Neural cell (in vitro differentiated cells): ENCODE results near the gene EN1. TPM values are rescaled to one million over a fixed set of nuclear protein-coding genes. Genes with fewer than 3 reads are reported as not detected.

Experiments
- H2AFZ ChIP-seq: fragments of 200-600, 300-800 bp; sonication (generic), shearing (Covaris generic); 2 replicates; pipeline ENCODE4 v1.6.0; 2014; ENCODE audit warnings: low read depth, mild to moderate bottlenecking, antibody characterized with exemption, low read length, moderate library complexity
- H3F3A ChIP-seq: fragments of 200-600 bp; shearing (Covaris generic); 2 replicates; pipeline ENCODE4 v1.6.1; 2016; ENCODE audit warnings: mild to moderate bottlenecking, moderate library complexity, mixed read lengths, antibody characterized with exemption, low read length; ENCODE audit not compliant: insufficient read depth, poor library complexity, severe bottlenecking
- H3K27ac ChIP-seq: fragments of 200-600, 300-800 bp; sonication (generic), shearing (Covaris generic); 2 replicates; pipeline ENCODE4 v1.5.1; 2014; ENCODE audit warnings: mild to moderate bottlenecking, low read length, moderate library complexity
- H3K27me3 ChIP-seq: fragments of 300-800, 200-600 bp; sonication (generic), shearing (Covaris generic); 2 replicates; pipeline ENCODE4 v1.6.0; 2014; ENCODE audit warnings: mild to moderate bottlenecking, low read depth, low read length, moderate library complexity; ENCODE audit not compliant: insufficient read depth
- H3K36me3 ChIP-seq: fragments of 300-800, 200-600 bp; sonication (generic), shearing (Covaris generic); 2 replicates; pipeline ENCODE4 v1.5.1; 2014; ENCODE audit warnings: mild to moderate bottlenecking, antibody characterized with exemption, low read length, moderate library complexity; ENCODE audit not compliant: insufficient read depth
- H3K4me2 ChIP-seq: fragments of 300-800, 200-600 bp; sonication (generic), shearing (Covaris generic); 2 replicates; pipeline ENCODE4 v1.6.0; 2014; ENCODE audit warnings: mild to moderate bottlenecking, low read length
- H3K4me3 ChIP-seq: fragments of 300-800, 200-600 bp; sonication (generic), shearing (Covaris generic); 2 replicates; pipeline ENCODE4 v1.5.1; 2014; ENCODE audit warnings: mild to moderate bottlenecking, low read length, moderate library complexity
- H3K79me2 ChIP-seq: fragments of 200-600 bp; shearing (Covaris generic); replicated peaks from 2 replicates; pipeline ENCODE4 v1.6.0; 2014; ENCODE audit warnings: mild to moderate bottlenecking, low read length, moderate library complexity; ENCODE audit not compliant: insufficient read depth
- H3K9ac ChIP-seq: fragments of 300-800, 200-600 bp; sonication (generic), shearing (Covaris generic); 2 replicates; pipeline ENCODE4 v1.6.1; 2016; ENCODE audit warnings: mild to moderate bottlenecking, low read length, mixed read lengths
- H3K9me2 ChIP-seq: fragments of 200-600 bp; shearing (Covaris generic); 2 replicates; pipeline ENCODE4 v1.6.1; 2016; ENCODE audit warnings: mild to moderate bottlenecking, low read length, mixed read lengths; ENCODE audit not compliant: insufficient read depth
- H3K9me3 ChIP-seq: fragments of 200-600, 300-800 bp; sonication (generic), shearing (Covaris generic); 2 replicates; pipeline ENCODE4 v1.6.1; 2016; ENCODE audit warnings: mild to moderate bottlenecking, mixed run types, low read length, moderate library complexity, mixed read lengths
- H4K20me1 ChIP-seq: fragments of 200-600 bp; shearing (Covaris generic); 2 replicates; pipeline ENCODE4 v1.6.1; 2016; ENCODE audit warnings: mild to moderate bottlenecking, mixed run types; ENCODE audit not compliant: insufficient read depth
- EP300 ChIP-seq: fragments of 450-650 bp; conservative IDR thresholded peaks from 2 replicates; pipeline ENCODE4 v1.6.1; 2014; ENCODE audit warnings: antibody characterized with exemption, mild to moderate bottlenecking, moderate library complexity; ENCODE audit not compliant: poor library complexity, severe bottlenecking
- EZH2 ChIP-seq: fragments of 200-600, 300-800 bp; shearing (Covaris generic), sonication (generic); IDR thresholded peaks from 2 replicates; pipeline ENCODE4 v1.6.1; 2014; ENCODE audit warnings: antibody characterized with exemption, low read length, borderline replicate concordance, mild to moderate bottlenecking; ENCODE audit not compliant: insufficient read depth, poor library complexity, severe bottlenecking
- MXI1 ChIP-seq: fragments of 450-650 bp; conservative IDR thresholded peaks from 2 replicates; pipeline ENCODE4 v1.6.1; 2014; ENCODE audit warnings: antibody characterized with exemption, mild to moderate bottlenecking; ENCODE audit not compliant: poor library complexity, severe bottlenecking
- POLR2AphosphoS5 ChIP-seq: IDR thresholded peaks from 2 replicates; pipeline ENCODE4 v1.6.1; 2012
- RAD21 ChIP-seq: fragments of 450-650 bp; conservative IDR thresholded peaks from 2 replicates; pipeline ENCODE4 v1.6.1; 2014; ENCODE audit warnings: antibody characterized with exemption, mild to moderate bottlenecking, moderate library complexity
- SMC3 ChIP-seq: fragments of 450-650 bp; conservative IDR thresholded peaks from 2 replicates; pipeline ENCODE4 v1.6.1; 2014; ENCODE audit warnings: antibody characterized with exemption, mild to moderate bottlenecking, moderate library complexity; ENCODE audit not compliant: poor library complexity
- TAF1 ChIP-seq: IDR thresholded peaks from 2 replicates; pipeline ENCODE4 v1.6.1; 2012; ENCODE audit warnings: low read depth
- polyA plus RNA-seq: library from polyadenylated mRNA; depleted of rRNA; stranded (reverse); fragments of >200 nt; gene quantifications from 2 replicates; pipeline ENCODE4 v1.2.3, GENCODE V29; 2014
- TF ChIP-seq, protein P1 (sequence below): fragments of 450-650 bp; IDR thresholded peaks from 2 replicates; pipeline ENCODE4 v1.5.1; 2014; ENCODE audit warnings: antibody characterized with exemption, mild to moderate bottlenecking, moderate library complexity; ENCODE audit not compliant: poor library complexity, severe bottlenecking
- TF ChIP-seq, protein P2 (sequence below): IDR thresholded peaks from 2 replicates; pipeline ENCODE4 v1.6.1; 2012; ENCODE audit warnings: borderline replicate concordance

The EN1 gene
- polyA plus RNA-seq, 1 donor from 2014 or later: not detected

DNA sequence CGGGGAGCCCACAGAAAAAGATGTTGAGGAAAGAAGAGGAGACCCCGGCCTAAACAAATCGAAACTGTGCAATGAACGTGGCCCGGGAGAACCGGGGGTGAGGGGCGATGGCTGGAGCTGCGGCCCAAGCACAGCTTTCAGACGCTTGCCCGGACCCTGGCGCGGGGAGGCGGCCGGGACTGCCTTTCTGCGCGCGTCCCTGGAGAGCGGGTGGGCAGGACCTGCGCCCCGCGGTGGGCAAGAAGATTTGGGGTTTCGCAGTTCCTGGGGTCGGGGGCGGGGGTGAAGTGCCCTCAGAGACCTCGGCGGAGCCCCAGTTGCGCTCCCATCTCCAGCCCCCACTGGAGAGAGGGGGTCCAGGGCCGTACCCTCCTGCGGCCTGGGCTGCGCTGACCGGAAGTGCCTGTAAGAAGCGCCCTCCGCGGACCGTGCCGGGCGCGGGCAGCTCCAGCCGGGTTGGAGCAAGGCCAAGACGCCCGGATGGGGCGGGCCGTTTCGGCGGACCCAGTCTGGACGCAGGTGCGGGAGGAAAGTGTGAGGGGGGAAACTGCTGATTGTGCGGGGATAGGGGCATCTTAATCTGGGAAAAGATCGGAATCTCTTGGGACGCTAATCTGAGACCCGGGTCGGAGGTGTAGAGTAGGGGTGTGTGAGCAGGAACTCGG is 11.6 kb downstream of the EN1 start:
- no peak overlapping the region for H3K27ac ChIP-seq
- no peak overlapping the region for H2AFZ ChIP-seq
- H3K9ac ChIP-seq: no peak overlapping the region
- H3K36me3 ChIP-seq: no peaks in the 10 kb centered on the region
- no peaks in the 10 kb centered on the region for H3F3A ChIP-seq
- peak overlapping the region; percentile 43 for H3K4me3 ChIP-seq
- H3K79me2 ChIP-seq: no peaks in the 10 kb centered on the region
- no peaks in the 10 kb centered on the region for H3K9me3 ChIP-seq
- no peak overlapping the region for H3K4me2 ChIP-seq
- H4K20me1 ChIP-seq: no peaks in the 10 kb centered on the region
- peaks cover 99% of the 10 kb centered on the region for H3K27me3 ChIP-seq
- H3K9me2 ChIP-seq: no peaks in the 10 kb centered on the region
- TF ChIP-seq POLR2AphosphoS5 (no peak), EZH2 (peak; percentile 48)

DNA sequence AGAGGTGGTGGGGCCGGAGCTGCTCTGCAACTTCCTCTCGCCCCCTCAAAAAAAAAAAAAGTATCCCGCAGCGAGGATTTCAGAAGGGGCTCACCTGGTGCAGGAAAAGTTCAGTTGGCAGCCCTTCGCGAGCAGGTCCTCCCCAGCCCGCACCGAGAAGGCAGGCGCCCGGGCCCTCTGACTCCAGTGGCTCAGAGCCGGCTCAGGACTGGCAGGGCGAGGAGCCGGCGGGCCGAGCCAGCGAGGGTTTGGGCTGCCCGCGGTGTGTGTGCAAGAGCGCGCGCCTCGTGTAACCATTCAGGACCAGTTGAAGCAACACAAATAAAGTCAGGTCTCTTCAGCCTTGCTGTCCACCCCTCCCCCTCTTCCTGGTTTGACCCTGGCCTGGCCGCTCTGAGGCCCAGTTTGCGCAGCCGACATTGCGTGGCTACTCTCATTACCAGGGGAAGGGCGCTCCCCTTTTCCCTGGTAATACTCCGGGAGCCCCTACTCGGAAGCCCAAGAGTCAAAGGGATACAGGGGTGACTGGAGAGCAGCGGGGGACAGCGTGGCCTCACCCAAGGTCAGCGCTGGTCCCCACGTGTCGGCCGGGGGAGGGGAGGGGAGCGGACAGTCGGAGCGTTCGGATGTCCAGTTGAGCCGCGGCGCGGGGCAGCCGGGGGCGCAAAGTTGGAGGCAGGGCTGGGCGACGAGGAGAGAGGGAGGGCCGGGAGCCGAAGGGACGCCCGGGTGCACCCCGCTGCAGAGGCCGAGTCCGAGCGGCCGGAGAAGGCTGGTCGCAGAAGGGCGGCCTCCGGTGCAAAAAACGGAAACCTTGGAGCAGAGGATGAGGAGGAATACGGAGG is 12.3 kb downstream of the EN1 start:
- Histone ChIP-seq H3K9me3 (no peaks in the 10 kb centered on the region), H3K4me3 (peak overlapping the region; percentile 43), H3K36me3 (no peaks in the 10 kb centered on the region), H4K20me1 (no peaks in the 10 kb centered on the region), H2AFZ (no peak overlapping the region), H3K4me2 (no peak overlapping the region), H3F3A (no peaks in the 10 kb centered on the region), H3K9ac (no peak overlapping the region), H3K27me3 (peaks cover 99% of the 10 kb centered on the region), H3K79me2 (no peaks in the 10 kb centered on the region), H3K27ac (no peak overlapping the region), H3K9me2 (no peaks in the 10 kb centered on the region)
- peak; percentile 80 for TF ChIP-seq EZH2
- TF ChIP-seq EP300: no peak
- TF ChIP-seq POLR2AphosphoS5: no peak

DNA sequence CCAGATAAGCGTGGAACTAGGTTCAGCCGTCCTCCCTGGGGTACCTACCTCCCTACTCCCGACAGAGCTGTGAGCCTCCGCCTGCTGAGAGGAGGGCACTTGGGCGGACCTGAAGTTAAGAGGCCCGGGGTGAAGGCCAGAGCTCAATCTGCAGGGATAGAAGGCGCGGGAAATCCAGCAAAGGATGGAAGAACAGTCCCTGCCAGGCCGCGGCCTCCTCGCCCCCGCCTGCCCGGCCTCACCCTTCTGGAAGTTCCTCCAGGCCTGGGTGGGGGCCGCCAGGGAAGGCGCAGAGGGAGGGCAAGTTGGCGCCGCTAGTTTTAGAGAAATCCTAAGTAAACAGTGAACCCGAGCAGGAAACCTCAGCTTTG is 13.0 kb downstream of the EN1 start:
- no peaks in the 10 kb centered on the region for H3K9me3 ChIP-seq
- H3K27ac ChIP-seq: no peak overlapping the region
- no peaks in the 10 kb centered on the region for H3K9me2 ChIP-seq
- no peaks in the 10 kb centered on the region for H3F3A ChIP-seq
- H3K36me3 ChIP-seq: no peaks in the 10 kb centered on the region
- H3K9ac ChIP-seq: no peak overlapping the region
- no peaks in the 10 kb centered on the region for H4K20me1 ChIP-seq
- peaks cover 99% of the 10 kb centered on the region for H3K27me3 ChIP-seq
- TF ChIP-seq, protein P1, sequence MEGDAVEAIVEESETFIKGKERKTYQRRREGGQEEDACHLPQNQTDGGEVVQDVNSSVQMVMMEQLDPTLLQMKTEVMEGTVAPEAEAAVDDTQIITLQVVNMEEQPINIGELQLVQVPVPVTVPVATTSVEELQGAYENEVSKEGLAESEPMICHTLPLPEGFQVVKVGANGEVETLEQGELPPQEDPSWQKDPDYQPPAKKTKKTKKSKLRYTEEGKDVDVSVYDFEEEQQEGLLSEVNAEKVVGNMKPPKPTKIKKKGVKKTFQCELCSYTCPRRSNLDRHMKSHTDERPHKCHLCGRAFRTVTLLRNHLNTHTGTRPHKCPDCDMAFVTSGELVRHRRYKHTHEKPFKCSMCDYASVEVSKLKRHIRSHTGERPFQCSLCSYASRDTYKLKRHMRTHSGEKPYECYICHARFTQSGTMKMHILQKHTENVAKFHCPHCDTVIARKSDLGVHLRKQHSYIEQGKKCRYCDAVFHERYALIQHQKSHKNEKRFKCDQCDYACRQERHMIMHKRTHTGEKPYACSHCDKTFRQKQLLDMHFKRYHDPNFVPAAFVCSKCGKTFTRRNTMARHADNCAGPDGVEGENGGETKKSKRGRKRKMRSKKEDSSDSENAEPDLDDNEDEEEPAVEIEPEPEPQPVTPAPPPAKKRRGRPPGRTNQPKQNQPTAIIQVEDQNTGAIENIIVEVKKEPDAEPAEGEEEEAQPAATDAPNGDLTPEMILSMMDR: no peak
- TF ChIP-seq, protein P2, sequence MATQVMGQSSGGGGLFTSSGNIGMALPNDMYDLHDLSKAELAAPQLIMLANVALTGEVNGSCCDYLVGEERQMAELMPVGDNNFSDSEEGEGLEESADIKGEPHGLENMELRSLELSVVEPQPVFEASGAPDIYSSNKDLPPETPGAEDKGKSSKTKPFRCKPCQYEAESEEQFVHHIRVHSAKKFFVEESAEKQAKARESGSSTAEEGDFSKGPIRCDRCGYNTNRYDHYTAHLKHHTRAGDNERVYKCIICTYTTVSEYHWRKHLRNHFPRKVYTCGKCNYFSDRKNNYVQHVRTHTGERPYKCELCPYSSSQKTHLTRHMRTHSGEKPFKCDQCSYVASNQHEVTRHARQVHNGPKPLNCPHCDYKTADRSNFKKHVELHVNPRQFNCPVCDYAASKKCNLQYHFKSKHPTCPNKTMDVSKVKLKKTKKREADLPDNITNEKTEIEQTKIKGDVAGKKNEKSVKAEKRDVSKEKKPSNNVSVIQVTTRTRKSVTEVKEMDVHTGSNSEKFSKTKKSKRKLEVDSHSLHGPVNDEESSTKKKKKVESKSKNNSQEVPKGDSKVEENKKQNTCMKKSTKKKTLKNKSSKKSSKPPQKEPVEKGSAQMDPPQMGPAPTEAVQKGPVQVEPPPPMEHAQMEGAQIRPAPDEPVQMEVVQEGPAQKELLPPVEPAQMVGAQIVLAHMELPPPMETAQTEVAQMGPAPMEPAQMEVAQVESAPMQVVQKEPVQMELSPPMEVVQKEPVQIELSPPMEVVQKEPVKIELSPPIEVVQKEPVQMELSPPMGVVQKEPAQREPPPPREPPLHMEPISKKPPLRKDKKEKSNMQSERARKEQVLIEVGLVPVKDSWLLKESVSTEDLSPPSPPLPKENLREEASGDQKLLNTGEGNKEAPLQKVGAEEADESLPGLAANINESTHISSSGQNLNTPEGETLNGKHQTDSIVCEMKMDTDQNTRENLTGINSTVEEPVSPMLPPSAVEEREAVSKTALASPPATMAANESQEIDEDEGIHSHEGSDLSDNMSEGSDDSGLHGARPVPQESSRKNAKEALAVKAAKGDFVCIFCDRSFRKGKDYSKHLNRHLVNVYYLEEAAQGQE: no peak
- no peak for TF ChIP-seq RAD21
- no peak for TF ChIP-seq MXI1
- no peak for TF ChIP-seq EP300
- TF ChIP-seq EZH2: no peak
- TF ChIP-seq POLR2AphosphoS5: no peak
- TF ChIP-seq TAF1: no peak
- no peak for TF ChIP-seq SMC3
- no peaks in the 10 kb centered on the region for H3K79me2 ChIP-seq
- no peak overlapping the region for H3K4me3 ChIP-seq
- no peak overlapping the region for H2AFZ ChIP-seq
- no peak overlapping the region for H3K4me2 ChIP-seq
